RWPE1 (cell line): ENCODE measurements around the gene RAP1GAP.

Experiments used
- CTCF ChIA-PET: fragments of 350-600 bp; sonication (Branson Sonifier 250); formaldehyde crosslinking; extraction: SDS; loops from one replicate; lab custom pipeline; 2021; lab: Yijun Ruan, JAX
- POLR2A ChIA-PET: fragments of 400-600 bp; formaldehyde crosslinking; extraction: SDS; loops from one replicate; lab custom pipeline; 2020; ENCODE audit warnings: antibody characterized with exemption; ENCODE audit not compliant: low non-redundant PET; lab: Yijun Ruan, JAX
- DNase-seq: peaks from one replicate; pipeline ENCODE4 v3.0.0; 2012; ENCODE audit warnings: low spot score
- H3K27ac ChIP-seq: fragments of 450-650 bp; 2 replicates; pipeline ENCODE4 v1.5.1; 2017
- CTCF ChIP-seq: fragments of 450-650 bp; conservative IDR thresholded peaks from 2 replicates; pipeline ENCODE4 v1.5.1; 2017; ENCODE audit warnings: low read depth, mild to moderate bottlenecking

The RAP1GAP gene

GRCh38 chr1:21643624-21644023 lies 25.5 kb downstream of the RAP1GAP start:
- no peak for TF ChIP-seq CTCF
- no peak for DNase-seq
- no peak overlapping the region for H3K27ac ChIP-seq
- CTCF ChIA-PET, result interaction anchor here (1.8 kb wide), 1 partner anchor 15 kb away, joined by 6 read pairs; no protein-coding TSS in a partner anchor
- POLR2A ChIA-PET, result interaction anchor here (0.7 kb wide), 1 partner anchor 16 kb away, joined by 7 read pairs; no protein-coding TSS in a partner anchor

GRCh38 chr1:21641967-21642739 lies 27.0 kb downstream of the RAP1GAP start:
- no peak for DNase-seq
- ChIA-PET CTCF (interaction anchor here (0.7 kb wide), 1 partner anchor 273 kb away, joined by 3 read pairs; no protein-coding TSS in a partner anchor), POLR2A (no interaction called here)
- H3K27ac ChIP-seq, result peak overlapping the region; percentile 13; the same call in 1 of the 2 replicates
- no peak for TF ChIP-seq CTCF

GRCh38 chr1:21641537-21641936 lies 27.6 kb downstream of the RAP1GAP start:
- no peak for DNase-seq
- TF ChIP-seq CTCF, result no peak
- H3K27ac ChIP-seq, result no peak overlapping the region
- ChIA-PET POLR2A (no interaction called here), CTCF (no interaction called here)

- H3K27ac ChIP-seq, result no peak overlapping the region
- ChIA-PET POLR2A (no interaction called here), CTCF (interaction anchor here (0.6 kb wide), 1 partner anchor 53 kb away, joined by 3 read pairs; no protein-coding TSS in a partner anchor)
- no peak for TF ChIP-seq CTCF
- DNase-seq, result no peak
Measured at GRCh38 chr1:21641076-21641475, 28.1 kb downstream of the RAP1GAP start.

- no peak for DNase-seq
- H3K27ac ChIP-seq, result peak overlapping the region; percentile 85
- POLR2A ChIA-PET, result no interaction called here
- CTCF ChIA-PET, result interaction anchor here (0.6 kb wide), 1 partner anchor 52 kb away, joined by 3 read pairs; no protein-coding TSS in a partner anchor
- TF ChIP-seq CTCF, result no peak
Measured at GRCh38 chr1:21640653-21641052, 28.5 kb downstream of the RAP1GAP start.

GRCh38 chr1:21639594-21640041 lies 29.5 kb downstream of the RAP1GAP start:
- ChIA-PET CTCF (no interaction called here), POLR2A (no interaction called here)
- DNase-seq, result no peak
- H3K27ac ChIP-seq, result peak overlapping the region; percentile 85
- no peak for TF ChIP-seq CTCF
